ENCODE results near the gene TLDC2.
A peak's percentile ranks its signal among the peaks of the same experiment; 100 is the strongest.
"Not testable (repeated sequence)": the region's sequence is repeated elsewhere in the genome, so short reads cannot be mapped to it uniquely, and the experiment has no call there.

Gene TLDC2

GRCh38 chr20:36906086-36906485 lies 30.1 kb downstream of the TLDC2 start:
- DNase-seq (ENCODE audit: low spot score): not testable (repeated sequence)

GRCh38 chr20:36908603-36909002 lies 32.7 kb downstream of the TLDC2 start:
- DNase-seq (ENCODE audit: low spot score): no peak

GRCh38 chr20:36916199-36916598 lies 40.3 kb downstream of the TLDC2 start:
- no peak for DNase-seq (ENCODE audit: low spot score)

- no peak for DNase-seq (ENCODE audit: low spot score)
These were observed 41.3 kb downstream of the TLDC2 start for GRCh38 chr20:36917240-36917639.

GRCh38 chr20:36917943-36918342 lies 42.0 kb downstream of the TLDC2 start:
- no peak for DNase-seq (ENCODE audit: low spot score)

GRCh38 chr20:36919715-36920333 lies 43.9 kb downstream of the TLDC2 start:
- DNase-seq (ENCODE audit: low spot score): peak; percentile 75

GRCh38 chr20:36920334-36920730 lies 44.4 kb downstream of the TLDC2 start:
- no peak for DNase-seq (ENCODE audit: low spot score)

- DNase-seq (ENCODE audit: low spot score): no peak
These were observed 48.5 kb downstream of the TLDC2 start for GRCh38 chr20:36924167-36925045.

- no peak for DNase-seq (ENCODE audit: low spot score)
These were observed 49.3 kb downstream of the TLDC2 start for GRCh38 chr20:36925234-36925633.

- no peak for DNase-seq (ENCODE audit: low spot score)
These were observed 50.8 kb downstream of the TLDC2 start for GRCh38 chr20:36926653-36927200.

- DNase-seq (ENCODE audit: low spot score): no peak
These were observed 51.8 kb downstream of the TLDC2 start for GRCh38 chr20:36927704-36928103.

- DNase-seq (ENCODE audit: low spot score): no peak
These were observed 53.4 kb downstream of the TLDC2 start for GRCh38 chr20:36929290-36929689.

- no peak for DNase-seq (ENCODE audit: low spot score)
These were observed 53.8 kb downstream of the TLDC2 start for GRCh38 chr20:36929691-36930090.

- DNase-seq (ENCODE audit: low spot score): not testable (repeated sequence)
These were observed 56.1 kb downstream of the TLDC2 start for GRCh38 chr20:36932067-36932466.

GRCh38 chr20:36932476-36933426 lies 56.8 kb downstream of the TLDC2 start:
- no peak for DNase-seq (ENCODE audit: low spot score)

GRCh38 chr20:36933571-36933970 lies 57.6 kb downstream of the TLDC2 start:
- DNase-seq (ENCODE audit: low spot score): not testable (repeated sequence)

GRCh38 chr20:36936341-36936740 lies 60.4 kb downstream of the TLDC2 start:
- DNase-seq (ENCODE audit: low spot score): no peak

GRCh38 chr20:36936761-36937401 lies 60.9 kb downstream of the TLDC2 start:
- DNase-seq (ENCODE audit: low spot score): not testable (repeated sequence)

GRCh38 chr20:36937402-36937770 lies 61.4 kb downstream of the TLDC2 start:
- DNase-seq (ENCODE audit: low spot score): no peak

- DNase-seq (ENCODE audit: low spot score): no peak
These were observed 65.5 kb downstream of the TLDC2 start for GRCh38 chr20:36941401-36941835.

Measured in cerebellar cortex (tissue), 1 donor.